ENCODE data around the gene TMEM163.

Gene TMEM163

GRCh38 chr2:134630504-134631159 is 88.2 kb downstream of the TMEM163 start:
- TF ChIP-seq CTCF (IDR thresholded peaks at IDR 0.05; ENCODE audit: borderline replicate concordance, insufficient read depth, low read depth, low read length) = no peak
- no peak overlapping the region for H3K4me3 ChIP-seq (ENCODE audit: low read depth, low read length)

GRCh38 chr2:134628453-134628852 is 90.3 kb downstream of the TMEM163 start:
- no peak for TF ChIP-seq CTCF (IDR thresholded peaks at IDR 0.05; ENCODE audit: borderline replicate concordance, insufficient read depth, low read depth, low read length)
- H3K4me3 ChIP-seq (ENCODE audit: low read depth, low read length) = no peak overlapping the region

GRCh38 chr2:134626781-134627180 is 92.0 kb downstream of the TMEM163 start:
- H3K4me3 ChIP-seq (ENCODE audit: low read depth, low read length) = no peak overlapping the region
- TF ChIP-seq CTCF (IDR thresholded peaks at IDR 0.05; ENCODE audit: borderline replicate concordance, insufficient read depth, low read depth, low read length) = no peak

- no peak for TF ChIP-seq CTCF (IDR thresholded peaks at IDR 0.05; ENCODE audit: borderline replicate concordance, insufficient read depth, low read depth, low read length)
- no peak overlapping the region for H3K4me3 ChIP-seq (ENCODE audit: low read depth, low read length)
These were observed 93.5 kb downstream of the TMEM163 start for GRCh38 chr2:134625311-134625710.

GRCh38 chr2:134623796-134624195 is 95.0 kb downstream of the TMEM163 start:
- TF ChIP-seq CTCF (IDR thresholded peaks at IDR 0.05; ENCODE audit: borderline replicate concordance, insufficient read depth, low read depth, low read length) = no peak
- H3K4me3 ChIP-seq (ENCODE audit: low read depth, low read length) = no peak overlapping the region

- no peak for TF ChIP-seq CTCF (IDR thresholded peaks at IDR 0.05; ENCODE audit: borderline replicate concordance, insufficient read depth, low read depth, low read length)
- H3K4me3 ChIP-seq (ENCODE audit: low read depth, low read length) = no peak overlapping the region
These were observed 95.8 kb downstream of the TMEM163 start for GRCh38 chr2:134623046-134623445.

- H3K4me3 ChIP-seq (ENCODE audit: low read depth, low read length) = no peak overlapping the region
- no peak for TF ChIP-seq CTCF (IDR thresholded peaks at IDR 0.05; ENCODE audit: borderline replicate concordance, insufficient read depth, low read depth, low read length)
These were observed 96.7 kb downstream of the TMEM163 start for GRCh38 chr2:134621939-134622705.
